Effector CD4-positive, alpha-beta T cell (primary cell): Measurements from ENCODE around the gene AGAP1.
"Not testable (repeated sequence)": the region's sequence is repeated elsewhere in the genome, so short reads cannot be mapped to it uniquely, and the experiment has no call there.

ENCODE experiments used
- DNase-seq: peaks from one replicate; pipeline ENCODE4 v3.0.0-alpha.2; 2020

The AGAP1 gene

DNA sequence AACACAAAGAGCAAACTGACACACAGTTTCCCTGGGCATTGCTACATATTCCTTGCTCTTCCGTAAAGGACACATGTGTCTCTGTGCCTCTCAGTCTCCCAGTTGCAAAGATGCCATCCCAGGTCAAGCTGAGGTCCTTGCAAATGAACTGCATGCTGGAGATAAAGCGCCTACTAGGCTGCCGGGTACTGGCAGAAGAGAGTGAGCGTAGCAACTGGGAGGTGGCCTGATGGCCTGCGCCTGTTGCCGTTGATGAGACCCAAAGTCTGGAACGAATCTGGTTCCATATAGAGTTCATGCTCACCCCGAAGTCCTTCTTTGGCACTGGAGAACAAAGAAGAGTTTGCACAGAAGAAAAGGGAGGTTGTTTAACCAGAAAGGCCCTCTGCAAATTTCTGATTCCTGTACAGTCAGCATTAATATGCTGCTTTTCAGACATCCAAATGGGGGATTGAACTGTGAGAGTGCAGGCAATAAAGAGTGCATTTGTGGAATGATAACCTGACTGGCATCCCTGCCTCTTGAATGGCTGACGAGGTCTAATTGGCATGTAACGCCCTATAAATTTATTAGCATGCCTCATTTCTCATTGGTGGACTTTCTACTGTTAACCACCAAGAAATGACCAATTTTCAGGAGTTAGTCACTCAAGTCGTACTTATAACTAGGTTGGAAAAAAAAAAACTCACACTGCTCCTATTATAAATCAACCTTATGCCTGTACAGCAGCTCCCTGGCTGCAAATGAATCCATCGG, 595.6 kb downstream of the AGAP1 start:
- no peak for DNase-seq

DNA sequence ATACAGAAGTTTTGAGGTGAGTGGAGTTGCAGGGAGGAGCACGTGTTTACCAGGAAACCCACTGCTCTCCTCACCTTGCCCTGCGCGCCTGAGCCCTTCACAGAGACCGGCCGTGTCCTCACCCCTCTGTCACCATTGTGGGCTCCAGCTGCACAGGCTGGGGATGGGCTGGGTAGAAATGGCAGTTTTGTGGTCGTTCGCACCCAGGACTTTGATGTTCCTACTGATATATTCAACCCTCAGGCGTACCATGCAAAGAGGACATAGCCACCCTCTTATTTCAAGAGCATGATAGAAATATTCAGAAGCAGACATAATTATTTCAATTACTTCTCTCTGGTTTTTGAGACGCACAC, 596.2 kb downstream of the AGAP1 start:
- no peak for DNase-seq

DNA sequence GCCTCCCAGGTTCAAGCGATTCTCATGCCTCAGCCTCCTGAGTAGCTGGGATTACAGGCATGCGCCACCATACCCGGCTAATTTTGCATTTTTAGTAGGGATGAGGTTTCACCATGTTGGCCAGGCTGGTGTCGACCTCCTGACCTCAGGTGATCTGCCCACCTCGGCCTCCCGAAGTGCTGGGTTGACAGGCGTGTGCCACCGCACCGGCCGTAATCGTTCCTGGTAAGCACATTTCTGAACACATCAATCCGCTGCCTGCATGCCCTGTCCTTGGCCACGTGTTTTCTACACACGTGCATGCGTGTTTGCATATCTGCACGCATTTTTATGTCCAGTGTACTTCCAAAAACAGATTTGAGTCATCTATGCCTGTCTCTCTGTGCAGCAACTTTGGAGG, 597.0 kb downstream of the AGAP1 start:
- DNase-seq, result not testable (repeated sequence)

DNA sequence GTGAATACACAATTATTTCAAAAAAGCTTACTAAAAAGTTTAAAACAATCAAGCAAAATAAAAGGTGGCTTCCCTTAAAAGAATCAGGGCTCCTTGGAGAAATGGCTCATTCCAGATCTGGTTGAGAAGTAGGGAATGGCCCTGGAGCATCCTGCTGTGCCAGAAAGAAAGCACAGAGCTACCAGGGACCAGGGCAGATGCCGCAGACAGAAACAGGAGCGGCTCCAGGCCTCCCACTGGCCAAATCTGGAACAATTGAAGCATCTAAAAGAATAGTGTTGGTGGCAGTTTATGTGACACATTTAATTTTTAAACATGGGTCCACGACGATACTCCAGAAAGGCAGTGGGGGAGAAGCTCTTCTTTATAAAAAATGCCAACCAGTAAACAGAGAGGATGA, 598.9 kb downstream of the AGAP1 start:
- DNase-seq, result no peak

DNA sequence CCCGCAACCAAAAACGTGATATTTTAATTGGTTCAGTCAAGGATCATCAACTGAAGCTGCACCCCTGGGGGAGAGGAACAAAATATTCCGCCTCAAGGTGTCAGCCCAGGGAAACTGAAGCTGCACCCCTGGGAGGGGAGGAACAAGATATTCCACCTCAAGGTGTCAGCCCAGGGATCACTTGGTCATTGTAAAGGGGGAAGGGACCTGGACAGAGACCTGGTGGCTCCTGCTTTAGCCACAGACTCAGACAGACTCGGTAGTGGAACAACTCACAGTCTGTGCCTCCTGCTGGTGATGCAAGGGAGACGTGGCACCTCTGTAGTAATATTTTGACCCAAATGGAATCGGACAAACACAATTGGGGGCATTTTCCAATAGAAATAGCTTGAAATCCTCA, 599.3 kb downstream of the AGAP1 start:
- DNase-seq, result no peak

DNA sequence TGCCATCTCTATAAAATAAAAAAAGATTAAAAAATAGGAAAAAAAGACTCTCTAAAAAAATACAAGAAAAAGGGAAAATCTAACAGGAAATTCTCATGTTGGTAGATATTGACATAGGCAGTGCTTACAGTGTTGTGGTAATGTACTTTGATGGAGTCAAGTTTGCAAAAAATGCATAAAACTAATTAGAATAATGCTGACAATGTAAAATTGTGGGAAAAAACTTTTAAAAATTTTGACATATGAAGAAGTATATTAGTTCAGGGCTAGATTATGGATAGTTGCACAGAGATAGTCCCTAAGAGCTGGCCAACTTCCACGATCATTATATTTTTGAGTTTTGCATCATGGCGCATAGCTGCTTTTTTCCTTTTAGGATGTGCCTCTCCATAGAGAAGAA, 601.7 kb downstream of the AGAP1 start:
- DNase-seq, result no peak

DNA sequence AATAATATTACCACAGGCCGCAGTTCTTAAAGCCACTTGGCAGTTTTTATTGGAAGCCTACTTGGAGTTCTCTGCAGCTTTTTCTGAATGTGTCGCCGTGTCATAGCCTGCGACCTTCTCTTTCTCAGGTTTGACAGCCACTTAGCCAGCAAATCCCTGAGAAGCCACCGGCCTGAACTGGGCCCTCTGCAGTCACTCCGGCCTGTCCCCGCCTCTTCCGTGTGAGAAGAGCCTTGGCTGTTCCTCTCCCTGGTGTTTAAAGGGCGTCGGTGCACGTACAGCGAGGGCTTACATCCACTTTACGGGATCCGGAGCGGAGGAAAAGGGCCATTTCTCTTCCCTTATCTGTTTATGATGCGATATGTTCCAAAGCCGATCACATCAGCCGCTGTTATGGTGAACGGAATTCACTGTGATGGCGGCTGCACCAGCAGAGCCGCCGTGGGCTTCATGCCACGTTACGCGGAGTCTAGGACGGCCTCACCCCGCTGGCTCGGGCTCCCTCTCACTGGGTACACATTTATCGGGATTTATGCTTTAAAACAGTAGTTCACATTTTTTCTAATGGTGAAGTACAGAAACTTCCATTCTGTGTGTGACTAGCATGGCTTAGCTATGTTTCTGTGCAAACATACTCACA, 607.6 kb downstream of the AGAP1 start:
- DNase-seq, result no peak

DNA sequence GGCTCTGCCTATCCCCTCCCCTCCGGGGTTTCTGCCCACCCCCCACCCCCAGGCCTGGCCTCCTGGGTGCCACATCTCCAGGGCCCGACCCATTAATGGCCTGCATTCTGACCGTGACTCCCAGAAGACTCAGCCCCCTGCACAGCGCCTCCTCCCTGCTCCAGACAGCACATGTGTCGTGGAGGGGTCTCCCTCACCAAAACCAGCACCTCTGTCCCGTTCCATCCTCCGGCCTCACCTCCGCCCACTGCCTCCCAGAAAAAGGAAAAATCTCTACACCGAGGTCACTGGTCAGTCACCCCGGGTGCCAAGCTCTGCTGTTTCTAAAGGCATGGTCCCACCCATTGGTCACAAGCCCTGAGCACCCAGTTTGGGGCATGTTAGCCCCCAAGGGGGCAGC, 609.1 kb downstream of the AGAP1 start:
- no peak for DNase-seq

DNA sequence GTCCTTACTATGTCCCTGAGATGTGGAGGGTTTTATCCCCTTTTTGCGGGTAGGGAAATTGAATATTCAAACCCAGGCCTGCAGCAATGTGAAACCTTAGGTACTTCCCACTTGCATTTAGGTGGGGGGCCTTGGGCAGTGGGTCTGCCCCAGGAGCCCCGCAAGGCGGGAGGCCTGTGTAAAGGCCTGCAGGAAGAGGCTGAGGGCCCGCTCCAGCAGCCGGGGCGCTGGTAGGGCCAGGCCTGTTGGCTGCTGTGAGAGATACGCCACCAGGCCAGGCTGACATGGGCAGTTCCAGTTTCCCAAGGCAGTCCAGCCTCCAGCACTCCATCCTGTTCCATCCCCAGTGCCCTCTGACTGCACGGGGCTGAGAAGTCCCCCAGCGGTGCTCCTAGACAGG, 610.1 kb downstream of the AGAP1 start:
- DNase-seq, result no peak

DNA sequence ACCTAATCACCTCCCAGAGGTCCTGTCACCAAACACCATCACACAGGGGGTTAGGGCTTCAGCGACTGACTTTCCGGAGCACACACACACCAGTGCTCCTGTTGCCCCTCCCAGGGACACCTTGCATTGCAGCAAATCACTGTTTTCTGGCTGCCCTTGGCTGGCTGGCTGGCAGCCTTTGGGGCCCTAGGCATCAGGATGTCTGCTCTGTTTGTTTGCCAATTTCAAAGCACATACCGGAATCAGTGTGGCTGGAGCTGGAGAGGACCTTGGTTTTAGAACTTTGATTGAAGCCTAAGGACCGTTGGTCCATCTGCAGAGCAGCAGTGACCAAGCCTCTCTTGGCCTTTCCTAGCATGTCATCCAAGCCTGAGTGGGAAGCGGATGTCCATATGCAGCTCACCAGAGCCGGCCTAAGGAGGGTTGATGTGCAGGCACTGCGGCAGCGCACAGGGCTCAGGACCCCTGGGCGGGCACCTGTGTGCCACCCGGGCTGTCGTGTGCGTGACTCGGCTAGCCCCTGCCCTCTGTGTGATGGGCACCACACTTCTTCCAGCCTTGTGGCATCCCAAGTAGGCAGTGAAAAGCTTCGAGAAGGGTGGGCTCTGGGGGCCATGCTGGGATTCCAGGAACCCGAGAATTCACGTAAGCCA, 612.2 kb downstream of the AGAP1 start:
- DNase-seq, result no peak

DNA sequence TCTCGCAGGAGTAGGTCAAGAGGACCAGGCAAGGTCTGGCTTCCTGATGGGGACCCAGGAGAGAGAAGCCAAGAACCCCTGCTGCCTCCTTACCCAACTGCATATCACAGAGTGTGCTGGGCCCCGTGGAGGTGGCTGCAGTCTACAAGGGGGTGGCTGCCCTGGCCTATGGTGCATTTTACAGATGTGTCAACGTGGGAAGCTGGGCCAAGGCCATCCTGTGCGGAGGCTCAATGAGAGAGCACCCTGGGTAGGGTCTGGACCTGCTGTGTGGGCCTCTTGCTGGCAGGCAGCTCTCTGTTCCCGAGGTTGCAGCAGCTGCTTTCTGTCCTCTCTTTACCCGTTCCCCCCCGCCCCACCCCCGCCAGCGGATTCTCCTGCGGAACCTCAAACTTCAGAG, 612.9 kb downstream of the AGAP1 start:
- DNase-seq, result no peak

DNA sequence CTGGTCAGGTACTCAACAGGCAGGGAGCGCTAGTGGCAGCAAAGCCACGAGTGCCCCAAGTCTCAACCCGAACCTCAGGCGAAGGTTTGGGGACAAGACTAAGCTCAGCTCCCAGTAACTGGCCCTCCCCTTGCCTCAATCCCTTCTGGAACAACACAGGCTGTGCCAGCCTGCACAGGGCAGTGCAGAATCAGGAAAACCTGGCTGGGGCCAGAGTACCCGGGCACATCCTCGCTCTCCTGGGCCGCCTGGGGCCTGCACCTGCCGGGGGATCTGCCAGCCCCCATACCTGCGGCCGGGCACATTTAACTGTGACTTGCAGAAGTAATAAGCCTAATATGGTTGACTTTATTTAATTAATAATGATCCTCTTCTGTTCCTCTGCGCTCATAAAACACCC, 613.7 kb downstream of the AGAP1 start:
- DNase-seq, result no peak

DNA sequence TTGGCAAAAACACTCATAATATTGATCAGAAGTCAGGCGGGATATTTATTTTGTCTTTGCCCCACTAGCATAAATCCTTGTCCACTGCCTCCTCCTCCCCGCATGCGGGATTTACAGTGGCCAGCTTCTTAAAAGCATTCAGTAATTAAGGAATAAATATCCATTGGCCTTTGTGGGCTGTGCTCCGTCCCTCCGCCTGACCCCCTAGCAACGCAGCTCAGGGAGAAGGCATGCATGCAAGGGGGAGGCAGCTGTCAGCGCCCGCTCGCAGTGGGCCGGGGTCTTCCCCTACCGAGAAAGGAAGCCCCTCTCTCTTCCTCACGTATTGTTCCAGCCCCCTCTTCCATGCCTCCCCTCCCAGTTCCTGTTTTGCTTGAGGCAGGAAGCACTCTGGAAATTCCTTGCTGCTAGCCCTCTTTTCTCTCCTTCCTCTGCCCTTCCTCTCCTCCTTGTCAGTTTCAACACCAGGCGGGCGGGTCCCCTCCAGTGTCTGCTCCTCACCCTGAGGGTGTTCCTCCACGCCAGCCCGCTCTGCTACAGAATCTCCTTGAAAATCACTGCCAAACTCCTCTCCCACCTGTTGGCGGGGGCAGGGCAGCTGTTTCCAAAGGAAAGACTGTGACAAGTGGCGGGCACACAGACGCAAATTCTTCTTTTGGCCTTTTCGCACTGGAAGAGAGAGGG, 614.2 kb downstream of the AGAP1 start:
- no peak for DNase-seq

DNA sequence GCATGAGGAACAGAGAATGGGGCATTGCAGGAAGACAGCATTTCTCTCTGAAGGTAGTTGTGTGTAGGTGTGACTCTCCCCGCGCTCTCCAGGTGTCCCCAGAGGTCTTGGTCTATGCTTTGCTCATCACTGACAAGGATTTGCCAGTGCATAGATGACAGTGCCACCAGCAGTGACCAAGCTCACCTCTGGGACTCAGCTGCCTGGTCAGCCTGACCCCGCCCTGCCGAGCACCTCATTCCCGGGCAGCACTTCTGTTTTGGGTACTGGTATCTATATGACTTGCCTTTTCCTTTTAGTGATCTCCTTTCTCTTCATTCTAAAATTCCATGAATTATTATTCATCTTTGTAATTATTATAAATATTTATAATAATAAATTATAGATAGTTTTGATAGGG, 615.2 kb downstream of the AGAP1 start:
- no peak for DNase-seq

DNA sequence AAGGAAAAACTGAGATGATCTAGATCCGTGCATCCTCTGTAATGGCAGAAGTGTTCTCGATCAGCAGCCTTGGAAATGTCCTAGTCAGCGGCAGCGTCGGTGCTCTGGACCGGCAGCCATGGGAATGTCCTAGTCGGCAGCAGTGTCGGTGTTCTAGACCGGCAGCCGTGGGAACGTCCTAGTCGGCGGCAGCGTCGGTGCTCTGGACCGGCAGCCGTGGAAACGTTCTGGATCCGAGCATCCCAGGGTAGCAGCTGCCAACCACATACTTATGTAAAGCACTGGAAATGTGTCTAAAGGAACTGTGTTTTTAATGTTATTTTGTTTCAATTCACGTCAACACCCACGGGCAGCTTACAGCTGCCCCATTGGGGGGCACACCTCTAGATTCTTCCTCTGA, 615.6 kb downstream of the AGAP1 start:
- DNase-seq, result no peak

DNA sequence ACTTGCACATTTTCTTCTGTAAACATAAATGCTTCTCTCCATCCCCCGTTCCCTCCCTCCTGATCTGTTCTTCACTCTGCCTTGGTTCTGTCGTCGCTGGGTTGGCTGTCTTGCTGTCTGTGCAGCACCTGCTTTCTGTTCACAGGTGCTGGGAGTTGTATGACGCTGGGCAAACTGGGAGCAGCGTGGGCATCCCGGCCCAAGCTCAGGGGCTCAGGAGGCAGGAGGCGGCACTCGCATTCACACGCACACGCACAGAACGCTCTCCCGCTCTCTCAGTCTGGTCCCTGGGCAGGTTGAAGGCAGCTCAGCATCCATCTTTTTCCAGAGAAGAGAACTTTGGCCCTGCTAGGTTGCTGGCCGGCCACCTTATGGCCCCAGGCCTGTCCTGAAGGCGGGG, 618.6 kb downstream of the AGAP1 start:
- no peak for DNase-seq

DNA sequence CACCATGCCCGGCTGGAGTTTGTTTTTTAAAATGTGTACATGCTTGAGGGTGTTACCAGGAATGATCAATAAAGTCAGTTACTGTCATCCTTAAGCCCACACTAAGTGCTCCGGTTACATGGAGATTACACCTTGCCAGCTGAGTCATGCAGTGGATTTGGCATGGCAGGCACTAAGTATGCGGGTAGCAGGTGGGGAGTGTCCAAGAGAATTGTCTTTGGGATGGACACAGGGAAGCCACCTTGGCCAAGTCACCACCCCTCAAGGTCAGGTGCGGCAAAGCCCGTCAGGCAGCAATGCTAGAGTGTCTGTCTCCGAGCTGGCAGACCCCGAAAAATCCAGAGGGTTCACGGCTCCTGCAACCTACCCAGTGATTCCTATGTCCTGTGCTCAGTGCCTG, 619.6 kb downstream of the AGAP1 start:
- DNase-seq, result no peak

DNA sequence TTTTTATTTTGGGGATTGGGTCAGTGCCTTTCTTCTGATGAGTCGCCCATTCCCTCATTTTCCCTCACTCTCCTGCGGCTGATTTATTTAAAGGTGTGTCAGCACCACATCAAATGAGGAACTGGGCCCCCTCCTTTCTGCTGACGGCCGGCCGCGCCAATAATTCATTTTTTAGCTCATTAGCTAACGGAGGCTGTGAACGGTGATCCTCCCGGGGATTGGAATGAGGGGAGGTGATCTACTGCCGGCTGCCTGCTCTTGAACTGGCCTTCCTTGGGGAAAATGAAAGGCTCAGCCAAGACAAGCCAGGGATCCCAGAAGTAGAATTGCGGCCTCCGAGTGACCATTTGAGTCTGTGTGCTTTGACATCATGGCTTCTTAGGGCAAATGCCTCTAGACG, 620.1 kb downstream of the AGAP1 start:
- DNase-seq, result no peak

DNA sequence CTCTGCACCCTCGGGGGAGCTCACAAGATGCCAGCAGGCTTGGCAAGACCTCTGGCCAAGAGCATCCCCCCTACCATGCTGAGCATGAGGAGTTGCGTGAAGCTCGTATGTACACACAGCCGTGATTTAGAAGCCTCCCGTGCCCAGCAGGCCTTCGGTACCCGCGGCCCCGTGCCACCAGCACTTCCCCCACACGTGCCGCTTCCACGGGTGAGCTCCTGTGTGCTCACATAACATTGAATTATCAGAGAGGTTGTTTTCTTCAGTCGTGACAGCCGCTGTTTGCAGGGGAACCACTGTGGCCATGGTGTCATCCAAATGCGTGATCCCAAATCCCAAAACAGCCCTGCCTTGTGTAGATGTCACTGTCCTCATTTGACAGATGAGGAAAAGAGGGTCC, 621.1 kb downstream of the AGAP1 start:
- DNase-seq, result no peak

DNA sequence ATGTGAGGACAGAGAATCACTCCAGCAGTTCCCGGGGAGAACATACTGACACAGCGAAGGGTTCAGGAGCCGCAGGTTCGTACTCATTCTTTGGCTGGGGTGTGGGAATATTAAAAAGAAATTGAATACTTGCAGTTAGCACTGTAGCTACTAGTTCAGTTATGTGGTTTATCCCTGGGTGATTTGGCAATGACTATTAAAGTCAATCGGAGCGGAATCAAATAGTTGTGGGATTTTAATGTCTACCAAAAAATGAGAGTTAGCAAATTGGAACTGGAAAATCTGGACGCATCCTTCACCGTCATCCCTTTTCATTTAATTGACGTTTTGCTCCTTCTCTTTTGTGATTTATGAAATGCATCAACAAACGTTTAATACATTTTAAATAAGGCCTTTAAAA, 623.6 kb downstream of the AGAP1 start:
- no peak for DNase-seq

DNA sequence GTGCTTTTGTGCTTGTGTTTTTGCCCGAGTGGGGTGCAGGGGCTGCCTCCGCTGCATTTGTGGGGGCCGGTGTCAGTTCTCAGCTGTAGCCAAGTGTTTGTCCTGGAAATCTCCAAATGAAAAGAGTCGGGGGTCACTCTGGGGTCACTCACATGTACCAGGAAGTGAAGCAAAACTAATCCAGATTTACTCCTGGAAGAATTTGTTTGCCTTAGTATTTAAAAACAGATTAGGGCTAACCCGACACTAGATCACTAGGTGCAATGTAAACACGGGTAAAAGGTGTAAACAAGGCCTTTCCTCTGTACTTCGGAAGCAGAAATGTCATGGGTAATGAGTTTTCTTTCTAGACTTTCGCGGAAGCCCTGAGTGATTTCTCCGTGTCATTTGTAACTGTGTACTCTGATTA, 624.0 kb downstream of the AGAP1 start:
- no peak for DNase-seq

DNA sequence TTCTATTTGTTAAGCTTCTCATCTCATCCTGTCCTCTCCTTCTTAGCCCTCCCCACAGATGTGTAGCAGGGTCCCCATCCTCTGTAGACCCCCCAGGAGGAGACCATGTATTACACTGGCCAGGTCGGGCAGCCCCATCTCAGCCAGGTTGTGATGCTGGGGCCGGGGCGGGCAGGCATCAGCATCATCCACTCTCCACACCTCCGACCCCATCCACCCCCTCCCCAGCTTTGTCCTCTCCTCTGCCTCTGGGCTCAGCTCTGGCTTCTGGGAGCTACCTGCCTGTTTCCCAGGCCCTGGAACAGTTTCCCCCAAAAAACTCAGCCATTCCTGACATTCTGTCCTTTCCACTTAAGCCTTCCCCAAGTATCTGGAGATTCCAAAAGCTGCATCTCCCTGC, 625.2 kb downstream of the AGAP1 start:
- no peak for DNase-seq

DNA sequence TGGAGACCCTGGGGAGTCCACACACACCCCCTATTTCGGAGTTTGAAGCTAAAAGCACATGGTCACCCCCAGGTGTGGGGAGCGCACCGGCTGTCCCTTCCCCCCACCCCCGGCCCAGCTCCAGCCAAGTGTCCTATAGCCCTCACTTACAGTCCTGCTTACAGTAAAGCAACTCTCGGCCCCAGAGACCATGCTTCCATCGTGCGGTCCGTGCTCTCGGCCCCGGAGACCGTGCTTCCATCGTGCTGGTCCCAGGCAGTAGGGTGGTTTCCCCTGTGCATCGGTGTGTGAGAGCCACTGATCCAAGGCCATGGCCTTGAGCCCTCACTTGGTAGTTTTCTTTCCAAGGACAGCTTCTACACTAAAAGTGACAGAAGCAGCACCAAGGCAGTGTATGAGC, 625.6 kb downstream of the AGAP1 start:
- no peak for DNase-seq

DNA sequence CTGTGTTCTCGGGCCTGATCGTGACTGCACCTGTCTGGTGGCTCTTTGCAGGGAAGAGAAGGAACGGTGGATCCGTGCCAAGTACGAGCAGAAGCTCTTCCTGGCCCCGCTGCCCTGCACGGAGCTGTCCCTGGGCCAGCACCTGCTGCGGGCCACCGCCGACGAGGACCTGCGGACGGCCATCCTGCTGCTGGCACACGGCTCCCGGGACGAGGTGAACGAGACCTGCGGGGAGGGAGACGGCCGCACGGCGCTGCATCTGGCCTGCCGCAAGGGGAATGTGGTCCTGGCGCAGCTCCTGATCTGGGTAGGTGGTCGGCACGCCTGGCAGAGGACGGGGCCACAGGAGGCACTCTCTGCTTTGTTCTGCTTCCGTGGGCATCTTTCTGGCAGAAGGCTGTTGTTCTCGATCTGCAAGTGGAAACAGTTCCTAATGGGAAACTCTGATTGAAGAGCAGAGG, 626.3 kb downstream of the AGAP1 start:
- DNase-seq, result no peak
